SK-N-SH (cell line): ENCODE measurements around the gene PASK. TPM values are rescaled to one million over a fixed set of nuclear protein-coding genes. Genes with fewer than 3 reads are reported as not detected.

Experiments used
- CTCF ChIA-PET: fragments of 300-600, 350-600 bp; formaldehyde crosslinking; extraction: SDS; loops from one replicate; lab custom pipeline; 2021; lab: Yijun Ruan, JAX
- POLR2A ChIA-PET: fragments of 350-600 bp; sonication (Branson Sonifier 250); formaldehyde crosslinking; extraction: SDS; loops from one replicate; lab custom pipeline; 2020; ENCODE audit warnings: antibody characterized with exemption, inconsistent platforms; lab: Yijun Ruan, JAX
- DNase-seq: peaks from one replicate; pipeline ENCODE4 v3.0.0; 2012
- H2AFZ ChIP-seq: fragments of 200-600 bp; sonication (generic); 2 replicates; pipeline ENCODE4 v1.8.1; 2016; ENCODE audit warnings: antibody characterized with exemption, mild to moderate bottlenecking, low read depth
- H3F3A ChIP-seq: fragments of 200-600 bp; sonication (generic); replicated peaks from 2 replicates; pipeline ENCODE3; 2016; ENCODE audit warnings: antibody characterized with exemption, mild to moderate bottlenecking; ENCODE audit not compliant: insufficient read depth
- H3K27ac ChIP-seq, 2 experiments: fragments of 200-500 bp in 1 of 2; fragments of 200-600 bp in 1 of 2; sonication (Bioruptor generic) in 1 of 2; sonication (generic), shearing (Covaris generic) in 1 of 2; 2 replicates each; pipeline versions ENCODE4 v1.5.1 to v1.6.1; 2014 to 2016; ENCODE audit warnings: low read depth in 2 of 2, inconsistent platforms in 1 of 2, low read length in 1 of 2, mild to moderate bottlenecking in 1 of 2, mixed read lengths in 1 of 2
- H3K27me3 ChIP-seq: fragments of 200-600 bp; sonication (generic), shearing (Covaris generic); 2 replicates; pipeline ENCODE4 v1.6.1; 2016; ENCODE audit warnings: mixed run types; ENCODE audit not compliant: insufficient read depth
- H3K36me3 ChIP-seq, 2 experiments: fragments of 200-500 bp in 1 of 2; fragments of 200-600 bp in 1 of 2; sonication (Bioruptor generic) in 1 of 2; sonication (generic) in 1 of 2; replicated peaks in 1 of 2; 2 replicates each; pipeline versions ENCODE3 to v1.5.1; 2014 to 2016; ENCODE audit warnings: low read length in 1 of 2, mild to moderate bottlenecking in 1 of 2; ENCODE audit not compliant: insufficient read depth in 2 of 2, control insufficient read depth in 1 of 2
- H3K4me1 ChIP-seq, 2 experiments: fragments of 200-500 bp in 1 of 2; fragments of 200-600 bp in 1 of 2; sonication (Bioruptor generic) in 1 of 2; sonication (generic), shearing (Covaris generic) in 1 of 2; 2 replicates each; pipeline versions ENCODE4 v1.5.1 to v1.6.1; 2014 to 2016; ENCODE audit warnings: low read depth in 1 of 2, low read length in 1 of 2, mixed run types in 1 of 2; ENCODE audit not compliant: insufficient read depth in 2 of 2, control insufficient read depth in 1 of 2
- H3K4me2 ChIP-seq: fragments of 200-600 bp; sonication (generic), shearing (Covaris generic); 2 replicates; pipeline ENCODE4 v1.6.1; 2017; ENCODE audit warnings: mixed run types
- H3K4me3 ChIP-seq, 2 experiments: fragments of 200-500 bp in 1 of 2; fragments of 200-600 bp in 1 of 2; sonication (Bioruptor generic) in 1 of 2; sonication (generic), shearing (Covaris generic) in 1 of 2; 2 replicates each; pipeline versions ENCODE4 v1.5.1 to v1.8.1; 2014 to 2016; ENCODE audit warnings: low read depth in 2 of 2, inconsistent platforms in 1 of 2, low read length in 1 of 2, mild to moderate bottlenecking in 1 of 2, mixed read lengths in 1 of 2, moderate library complexity in 1 of 2
- H3K79me2 ChIP-seq: fragments of 200-600 bp; sonication (generic); 2 replicates; pipeline ENCODE4 v1.8.1; 2017; ENCODE audit warnings: mild to moderate bottlenecking; ENCODE audit not compliant: insufficient read depth
- H3K9ac ChIP-seq: fragments of 200-600 bp; sonication (generic); 2 replicates; pipeline ENCODE4 v1.6.1; 2017; ENCODE audit warnings: mixed run types
- H3K9me2 ChIP-seq: fragments of 200-600 bp; sonication (generic); 2 replicates; pipeline ENCODE4 v1.6.1; 2017; ENCODE audit warnings: mixed run types
- H3K9me3 ChIP-seq: fragments of 200-600 bp; sonication (generic); 2 replicates; pipeline ENCODE4 v1.6.1; 2017; ENCODE audit warnings: mixed run types, mild to moderate bottlenecking, moderate library complexity
- H4K20me1 ChIP-seq: fragments of 200-600 bp; sonication (generic); 2 replicates; pipeline ENCODE4 v1.6.1; 2017; ENCODE audit warnings: mild to moderate bottlenecking, mixed run types; ENCODE audit not compliant: insufficient read depth
- POLR2AphosphoS5 ChIP-seq: IDR thresholded peaks from 2 replicates; pipeline ENCODE4 v1.6.1; 2012; ENCODE audit warnings: low read depth, low read length
- SIN3A ChIP-seq: IDR thresholded peaks from 2 replicates; pipeline ENCODE4 v1.6.1; 2012; ENCODE audit warnings: low read depth, mild to moderate bottlenecking, low read length, moderate library complexity, borderline replicate concordance
- SMC3 ChIP-seq: IDR thresholded peaks from 2 replicates; pipeline ENCODE4 v1.6.1; 2012; ENCODE audit warnings: low read depth, low read length, improper control_type of control experiment
- TAF1 ChIP-seq: IDR thresholded peaks from 2 replicates; pipeline ENCODE4 v1.6.1; 2012; ENCODE audit warnings: low read depth, mild to moderate bottlenecking, low read length, moderate library complexity, borderline replicate concordance
- TCF12 ChIP-seq: IDR thresholded peaks from 2 replicates; pipeline ENCODE4 v1.4.0; 2012
- TEAD4 ChIP-seq: IDR thresholded peaks from 2 replicates; pipeline ENCODE4 v1.4.0; 2012; ENCODE audit warnings: mild to moderate bottlenecking, borderline replicate concordance; ENCODE audit not compliant: insufficient read depth
- YY1 ChIP-seq: IDR thresholded peaks from 2 replicates; pipeline ENCODE4 v1.4.0; 2012; ENCODE audit warnings: low read depth, mild to moderate bottlenecking
- WGBS: methylation state at CpG from one replicate; pipeline ENCODE4 v1.1.6; 2017; ENCODE audit warnings: low lambda C conversion rate; 5-methylcytosine and 5-hydroxymethylcytosine counted together
- polyA plus RNA-seq, 3 experiments: library from polyadenylated mRNA; depleted of rRNA; stranded (reverse); fragments of >200 nt; gene quantifications; 2 replicates each; pipeline ENCODE4 v1.2.3, GENCODE V29; 2012
- TF ChIP-seq, protein P1 (sequence below): IDR thresholded peaks from 2 replicates; pipeline ENCODE4 v1.6.1; 2012; ENCODE audit warnings: mild to moderate bottlenecking, low read depth, low read length, moderate library complexity
- TF ChIP-seq, protein P2 (sequence below): fragments of 200-600 bp; sonication (generic); IDR thresholded peaks from 2 replicates; pipeline ENCODE4 v1.6.1; 2017; ENCODE audit warnings: antibody characterized with exemption, mild to moderate bottlenecking, moderate library complexity
- TF ChIP-seq, protein P3 (sequence below): fragments of 150-350 bp; IDR thresholded peaks from 2 replicates; pipeline ENCODE4 v1.6.1; 2016; ENCODE audit warnings: mild to moderate bottlenecking, low read depth, low read length

PASK gene
- polyA plus RNA-seq, 1 of the 3 experiments (the other 2 are of a cell fraction), result 6.3 TPM

DNA sequence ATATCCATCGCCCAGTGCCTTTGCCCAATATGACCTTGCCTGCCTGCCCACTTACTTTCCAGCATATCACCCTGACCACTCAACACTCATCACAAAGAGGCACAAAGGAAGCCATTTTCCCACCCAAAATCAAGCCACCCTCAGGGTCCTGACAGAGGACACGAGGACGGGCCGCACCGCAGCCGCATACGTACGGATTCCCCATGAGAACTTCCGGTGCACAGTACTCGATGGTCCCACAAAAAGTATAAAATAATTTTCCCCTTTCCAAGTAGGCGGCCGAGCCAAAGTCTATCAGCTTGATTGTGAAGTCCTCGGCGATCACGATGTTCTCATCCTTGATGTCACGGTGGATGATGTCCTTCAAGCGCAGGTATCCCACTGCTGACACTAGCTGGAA is 37.2 kb downstream of the PASK start:
- 97% methylated on average over 17 of the region's 17 CpGs for WGBS
- Histone ChIP-seq H3K27ac (no peak overlapping the region), H3K4me1 (no peaks in the 10 kb centered on the region), H4K20me1 (no peaks in the 10 kb centered on the region), H2AFZ (no peak overlapping the region), H3K4me3 (no peak overlapping the region), H3K9me2 (no peaks in the 10 kb centered on the region), H3K9ac (no peak overlapping the region), H3K9me3 (no peaks in the 10 kb centered on the region), H3K36me3 (peaks cover 0 to 20% of the 10 kb centered on the region in 2 experiments), H3K79me2 (no peaks in the 10 kb centered on the region), H3F3A (no peaks in the 10 kb centered on the region), H3K27me3 (no peaks in the 10 kb centered on the region), H3K4me2 (no peak overlapping the region)
- TF ChIP-seq POLR2AphosphoS5, result no peak
- TF ChIP-seq, protein P1, sequence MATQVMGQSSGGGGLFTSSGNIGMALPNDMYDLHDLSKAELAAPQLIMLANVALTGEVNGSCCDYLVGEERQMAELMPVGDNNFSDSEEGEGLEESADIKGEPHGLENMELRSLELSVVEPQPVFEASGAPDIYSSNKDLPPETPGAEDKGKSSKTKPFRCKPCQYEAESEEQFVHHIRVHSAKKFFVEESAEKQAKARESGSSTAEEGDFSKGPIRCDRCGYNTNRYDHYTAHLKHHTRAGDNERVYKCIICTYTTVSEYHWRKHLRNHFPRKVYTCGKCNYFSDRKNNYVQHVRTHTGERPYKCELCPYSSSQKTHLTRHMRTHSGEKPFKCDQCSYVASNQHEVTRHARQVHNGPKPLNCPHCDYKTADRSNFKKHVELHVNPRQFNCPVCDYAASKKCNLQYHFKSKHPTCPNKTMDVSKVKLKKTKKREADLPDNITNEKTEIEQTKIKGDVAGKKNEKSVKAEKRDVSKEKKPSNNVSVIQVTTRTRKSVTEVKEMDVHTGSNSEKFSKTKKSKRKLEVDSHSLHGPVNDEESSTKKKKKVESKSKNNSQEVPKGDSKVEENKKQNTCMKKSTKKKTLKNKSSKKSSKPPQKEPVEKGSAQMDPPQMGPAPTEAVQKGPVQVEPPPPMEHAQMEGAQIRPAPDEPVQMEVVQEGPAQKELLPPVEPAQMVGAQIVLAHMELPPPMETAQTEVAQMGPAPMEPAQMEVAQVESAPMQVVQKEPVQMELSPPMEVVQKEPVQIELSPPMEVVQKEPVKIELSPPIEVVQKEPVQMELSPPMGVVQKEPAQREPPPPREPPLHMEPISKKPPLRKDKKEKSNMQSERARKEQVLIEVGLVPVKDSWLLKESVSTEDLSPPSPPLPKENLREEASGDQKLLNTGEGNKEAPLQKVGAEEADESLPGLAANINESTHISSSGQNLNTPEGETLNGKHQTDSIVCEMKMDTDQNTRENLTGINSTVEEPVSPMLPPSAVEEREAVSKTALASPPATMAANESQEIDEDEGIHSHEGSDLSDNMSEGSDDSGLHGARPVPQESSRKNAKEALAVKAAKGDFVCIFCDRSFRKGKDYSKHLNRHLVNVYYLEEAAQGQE, result no peak
- TF ChIP-seq, protein P2, sequence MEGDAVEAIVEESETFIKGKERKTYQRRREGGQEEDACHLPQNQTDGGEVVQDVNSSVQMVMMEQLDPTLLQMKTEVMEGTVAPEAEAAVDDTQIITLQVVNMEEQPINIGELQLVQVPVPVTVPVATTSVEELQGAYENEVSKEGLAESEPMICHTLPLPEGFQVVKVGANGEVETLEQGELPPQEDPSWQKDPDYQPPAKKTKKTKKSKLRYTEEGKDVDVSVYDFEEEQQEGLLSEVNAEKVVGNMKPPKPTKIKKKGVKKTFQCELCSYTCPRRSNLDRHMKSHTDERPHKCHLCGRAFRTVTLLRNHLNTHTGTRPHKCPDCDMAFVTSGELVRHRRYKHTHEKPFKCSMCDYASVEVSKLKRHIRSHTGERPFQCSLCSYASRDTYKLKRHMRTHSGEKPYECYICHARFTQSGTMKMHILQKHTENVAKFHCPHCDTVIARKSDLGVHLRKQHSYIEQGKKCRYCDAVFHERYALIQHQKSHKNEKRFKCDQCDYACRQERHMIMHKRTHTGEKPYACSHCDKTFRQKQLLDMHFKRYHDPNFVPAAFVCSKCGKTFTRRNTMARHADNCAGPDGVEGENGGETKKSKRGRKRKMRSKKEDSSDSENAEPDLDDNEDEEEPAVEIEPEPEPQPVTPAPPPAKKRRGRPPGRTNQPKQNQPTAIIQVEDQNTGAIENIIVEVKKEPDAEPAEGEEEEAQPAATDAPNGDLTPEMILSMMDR, result no peak
- no peak for TF ChIP-seq YY1
- no peak for TF ChIP-seq TAF1
- TF ChIP-seq TEAD4, result no peak
- TF ChIP-seq, protein P3, sequence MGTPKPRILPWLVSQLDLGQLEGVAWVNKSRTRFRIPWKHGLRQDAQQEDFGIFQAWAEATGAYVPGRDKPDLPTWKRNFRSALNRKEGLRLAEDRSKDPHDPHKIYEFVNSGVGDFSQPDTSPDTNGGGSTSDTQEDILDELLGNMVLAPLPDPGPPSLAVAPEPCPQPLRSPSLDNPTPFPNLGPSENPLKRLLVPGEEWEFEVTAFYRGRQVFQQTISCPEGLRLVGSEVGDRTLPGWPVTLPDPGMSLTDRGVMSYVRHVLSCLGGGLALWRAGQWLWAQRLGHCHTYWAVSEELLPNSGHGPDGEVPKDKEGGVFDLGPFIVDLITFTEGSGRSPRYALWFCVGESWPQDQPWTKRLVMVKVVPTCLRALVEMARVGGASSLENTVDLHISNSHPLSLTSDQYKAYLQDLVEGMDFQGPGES, result no peak
- TF ChIP-seq SIN3A, result no peak
- TF ChIP-seq TCF12, result no peak
- ChIA-PET CTCF (no interaction called here), POLR2A (no interaction called here)
- no peak for DNase-seq

DNA sequence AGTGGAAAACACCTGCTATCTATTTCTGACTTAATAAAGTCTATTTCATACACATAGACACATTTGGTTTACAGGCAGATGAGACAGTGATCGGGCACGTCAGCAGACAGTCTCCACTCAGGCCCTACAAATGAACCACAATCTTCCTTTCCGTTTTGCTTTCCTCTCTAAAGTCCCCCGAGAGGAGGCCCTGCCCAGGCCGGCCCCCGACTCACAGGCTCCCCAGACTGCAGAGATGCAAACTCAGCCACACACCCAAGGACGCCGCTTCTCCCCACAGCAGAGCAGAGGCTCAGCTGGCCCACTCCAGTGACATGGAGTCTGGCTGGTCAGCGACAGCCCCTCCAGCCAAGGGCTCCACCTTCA is 37.8 kb downstream of the PASK start:
- WGBS, result 96% methylated on average over 9 of the region's 9 CpGs
- CTCF ChIA-PET, result interaction anchor here (1.3 kb wide), 1 partner anchor 21 kb away, joined by 4 read pairs; no protein-coding TSS in a partner anchor
- Histone ChIP-seq H3K9me2 (no peaks in the 10 kb centered on the region), H3K9me3 (no peaks in the 10 kb centered on the region), H2AFZ (no peak overlapping the region), H3K4me1 (no peaks in the 10 kb centered on the region), H3K4me3 (no peak overlapping the region), H3F3A (no peaks in the 10 kb centered on the region), H3K9ac (no peak overlapping the region), H3K79me2 (no peaks in the 10 kb centered on the region), H3K4me2 (no peak overlapping the region), H3K27ac (no peak overlapping the region), H3K36me3 (peaks cover 0 to 20% of the 10 kb centered on the region in 2 experiments), H3K27me3 (no peaks in the 10 kb centered on the region), H4K20me1 (no peaks in the 10 kb centered on the region)
- POLR2A ChIA-PET, result no interaction called here
- TF ChIP-seq SMC3 (no peak), SIN3A (no peak)
- DNase-seq, result no peak
